Measurements from ENCODE around the gene ENPP6. TPM values are rescaled to one million over a fixed set of nuclear protein-coding genes. Genes with fewer than 3 reads are reported as not detected.
A peak's percentile ranks its signal among the peaks of the same experiment; 100 is the strongest.

ENPP6 gene
- total and polyA plus RNA-seq, 2 of the 13 experiments (the other 11 are each of a cell fraction or from before 2014, with no cell fraction given), result not detected

DNA sequence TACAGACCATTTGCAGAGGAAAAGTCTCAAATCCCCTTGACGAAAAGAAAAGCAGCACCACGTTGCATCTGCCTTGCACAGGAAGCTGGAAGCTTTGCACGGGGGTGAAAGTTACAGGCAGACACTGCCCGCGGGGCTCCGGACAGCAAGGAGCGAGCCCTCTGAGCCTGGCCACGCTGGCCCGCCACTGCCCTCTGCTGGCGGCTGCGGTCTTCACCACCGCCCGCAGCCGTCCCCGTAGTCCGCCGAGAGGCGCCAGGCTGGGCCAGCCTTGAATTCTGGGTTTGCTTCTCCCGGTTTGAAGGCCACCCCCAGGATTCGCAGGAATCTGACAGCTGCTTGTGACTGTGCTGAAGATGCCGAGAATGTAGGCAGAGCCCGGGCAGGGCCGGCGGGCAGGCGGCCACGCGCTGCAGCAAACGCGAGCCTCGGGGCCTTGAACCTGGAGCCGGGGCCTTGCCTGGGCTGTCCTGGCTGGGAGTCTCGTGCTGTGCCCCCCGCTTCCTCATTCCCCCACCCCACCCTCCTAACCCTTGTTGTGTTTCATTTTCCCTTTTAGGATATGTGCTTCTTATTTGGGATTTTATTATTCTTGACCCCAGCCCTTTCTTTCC, 49.2 kb downstream of the ENPP6 start:
- no peaks in the 10 kb centered on the region for H3K4me1 ChIP-seq (ENCODE audit: insufficient read depth, low read length)
- CTCF ChIA-PET (ENCODE audit: low intra/inter-chr PET ratio, low total read pairs), result interaction anchor here (3.5 kb wide), 1 partner anchor 329 kb away, joined by 54 read pairs; no protein-coding TSS in a partner anchor
- TF ChIP-seq HMGA1 (CRISPR knock-in tag; conservative IDR thresholded peaks at IDR 0.05) (no peak), RXRB (CRISPR knock-in tag; IDR thresholded peaks at IDR 0.05; ENCODE audit: borderline replicate concordance) (0 out of 2 replicates have a peak, but pooled peaks have one; percentile 20), REPIN1 (CRISPR knock-in tag; IDR thresholded peaks at IDR 0.05; ENCODE audit: borderline replicate concordance, low read depth) (peak; percentile 42; the same call in 1 of the 2 replicates), RAD21 (CRISPR knock-in tag; IDR thresholded peaks at IDR 0.05) (peak; percentile 96), XRCC5 (optimal IDR thresholded peaks at IDR 0.05; ENCODE audit: low read length) (peak; percentile 56), ZNF331 (CRISPR knock-in tag; IDR thresholded peaks at IDR 0.05) (0 out of 2 replicates have a peak, but pooled peaks have one; percentile 33), GATA4 (IDR thresholded peaks at IDR 0.05; ENCODE audit: borderline replicate concordance, low read depth) (no peak), NCOA2 (CRISPR knock-in tag; IDR thresholded peaks at IDR 0.05) (no peak), TEAD3 (CRISPR knock-in tag; optimal IDR thresholded peaks at IDR 0.05; ENCODE audit: borderline replicate concordance) (peak; percentile 33), ZNF768 (CRISPR knock-in tag; IDR thresholded peaks at IDR 0.05) (peak; percentile 48; the same call in 1 of the 2 replicates), ZFY (CRISPR knock-in tag; IDR thresholded peaks at IDR 0.05) (no peak), BCL6 (CRISPR knock-in tag; IDR thresholded peaks at IDR 0.05) (0 out of 2 replicates have a peak, but pooled peaks have one; percentile 28), SMAD3 (CRISPR knock-in tag; IDR thresholded peaks at IDR 0.05) (0 out of 2 replicates have a peak, but pooled peaks have one; percentile 28), SMC3 (IDR thresholded peaks at IDR 0.05; ENCODE audit: low read length) (peak; percentile 34; the same call in 1 of the 2 replicates), TSC22D2 (CRISPR knock-in tag; IDR thresholded peaks at IDR 0.05; ENCODE audit: borderline replicate concordance) (0 out of 2 replicates have a peak, but pooled peaks have one; percentile 66), ZNF382 (CRISPR knock-in tag; IDR thresholded peaks at IDR 0.05; ENCODE audit: borderline replicate concordance) (no peak), ZSCAN25 (CRISPR knock-in tag; IDR thresholded peaks at IDR 0.05) (peak; percentile 35)
- TF ChIP-seq, protein P1, sequence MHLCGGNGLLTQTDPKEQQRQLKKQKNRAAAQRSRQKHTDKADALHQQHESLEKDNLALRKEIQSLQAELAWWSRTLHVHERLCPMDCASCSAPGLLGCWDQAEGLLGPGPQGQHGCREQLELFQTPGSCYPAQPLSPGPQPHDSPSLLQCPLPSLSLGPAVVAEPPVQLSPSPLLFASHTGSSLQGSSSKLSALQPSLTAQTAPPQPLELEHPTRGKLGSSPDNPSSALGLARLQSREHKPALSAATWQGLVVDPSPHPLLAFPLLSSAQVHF (CRISPR knock-in tag; IDR thresholded peaks at IDR 0.05), result no peak
- TF ChIP-seq, protein P2, sequence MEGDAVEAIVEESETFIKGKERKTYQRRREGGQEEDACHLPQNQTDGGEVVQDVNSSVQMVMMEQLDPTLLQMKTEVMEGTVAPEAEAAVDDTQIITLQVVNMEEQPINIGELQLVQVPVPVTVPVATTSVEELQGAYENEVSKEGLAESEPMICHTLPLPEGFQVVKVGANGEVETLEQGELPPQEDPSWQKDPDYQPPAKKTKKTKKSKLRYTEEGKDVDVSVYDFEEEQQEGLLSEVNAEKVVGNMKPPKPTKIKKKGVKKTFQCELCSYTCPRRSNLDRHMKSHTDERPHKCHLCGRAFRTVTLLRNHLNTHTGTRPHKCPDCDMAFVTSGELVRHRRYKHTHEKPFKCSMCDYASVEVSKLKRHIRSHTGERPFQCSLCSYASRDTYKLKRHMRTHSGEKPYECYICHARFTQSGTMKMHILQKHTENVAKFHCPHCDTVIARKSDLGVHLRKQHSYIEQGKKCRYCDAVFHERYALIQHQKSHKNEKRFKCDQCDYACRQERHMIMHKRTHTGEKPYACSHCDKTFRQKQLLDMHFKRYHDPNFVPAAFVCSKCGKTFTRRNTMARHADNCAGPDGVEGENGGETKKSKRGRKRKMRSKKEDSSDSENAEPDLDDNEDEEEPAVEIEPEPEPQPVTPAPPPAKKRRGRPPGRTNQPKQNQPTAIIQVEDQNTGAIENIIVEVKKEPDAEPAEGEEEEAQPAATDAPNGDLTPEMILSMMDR (CRISPR knock-in tag; IDR thresholded peaks at IDR 0.05), result peak; percentile 95
- TF ChIP-seq, protein P3, sequence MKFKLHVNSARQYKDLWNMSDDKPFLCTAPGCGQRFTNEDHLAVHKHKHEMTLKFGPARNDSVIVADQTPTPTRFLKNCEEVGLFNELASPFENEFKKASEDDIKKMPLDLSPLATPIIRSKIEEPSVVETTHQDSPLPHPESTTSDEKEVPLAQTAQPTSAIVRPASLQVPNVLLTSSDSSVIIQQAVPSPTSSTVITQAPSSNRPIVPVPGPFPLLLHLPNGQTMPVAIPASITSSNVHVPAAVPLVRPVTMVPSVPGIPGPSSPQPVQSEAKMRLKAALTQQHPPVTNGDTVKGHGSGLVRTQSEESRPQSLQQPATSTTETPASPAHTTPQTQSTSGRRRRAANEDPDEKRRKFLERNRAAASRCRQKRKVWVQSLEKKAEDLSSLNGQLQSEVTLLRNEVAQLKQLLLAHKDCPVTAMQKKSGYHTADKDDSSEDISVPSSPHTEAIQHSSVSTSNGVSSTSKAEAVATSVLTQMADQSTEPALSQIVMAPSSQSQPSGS (CRISPR knock-in tag; IDR thresholded peaks at IDR 0.05), result 0 out of 2 replicates have a peak, but pooled peaks have one; percentile 21
- TF ChIP-seq, protein P4, sequence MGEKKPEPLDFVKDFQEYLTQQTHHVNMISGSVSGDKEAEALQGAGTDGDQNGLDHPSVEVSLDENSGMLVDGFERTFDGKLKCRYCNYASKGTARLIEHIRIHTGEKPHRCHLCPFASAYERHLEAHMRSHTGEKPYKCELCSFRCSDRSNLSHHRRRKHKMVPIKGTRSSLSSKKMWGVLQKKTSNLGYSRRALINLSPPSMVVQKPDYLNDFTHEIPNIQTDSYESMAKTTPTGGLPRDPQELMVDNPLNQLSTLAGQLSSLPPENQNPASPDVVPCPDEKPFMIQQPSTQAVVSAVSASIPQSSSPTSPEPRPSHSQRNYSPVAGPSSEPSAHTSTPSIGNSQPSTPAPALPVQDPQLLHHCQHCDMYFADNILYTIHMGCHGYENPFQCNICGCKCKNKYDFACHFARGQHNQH (CRISPR knock-in tag; IDR thresholded peaks at IDR 0.05), result peak; percentile 32; the same call in 1 of the 2 replicates

More for the DNA sequence above, 49.2 kb downstream of the ENPP6 start:
- Histone ChIP-seq H3K4me2 (ENCODE audit: low read depth, low read length) (no peak overlapping the region), H3K9ac (ENCODE audit: insufficient read depth, low read depth, low read length) (no peak overlapping the region), H3K36me3 (replicated peaks in 1 of 2; ENCODE audit: control insufficient read depth in 1 of 2, insufficient read depth in 2 of 2, low read length in 2 of 2) (no peaks in the 10 kb centered on the region), H2AFZ (ENCODE audit: low read length) (no peak overlapping the region), H3K79me2 (ENCODE audit: insufficient read depth, low read length) (no peaks in the 10 kb centered on the region), H3K9me3 (ENCODE audit: low read length) (no peaks in the 10 kb centered on the region), H4K20me1 (ENCODE audit: insufficient read depth, low read length) (no peaks in the 10 kb centered on the region), H3K27ac (ENCODE audit: extremely low read length, insufficient read depth, low read length) (no peak overlapping the region), H3K4me3 (replicated peaks in 1 of 3; ENCODE audit: insufficient read depth in 1 of 3, low read depth in 2 of 3, low read length in 3 of 3) (no peak overlapping the region), H3K27me3 (ENCODE audit: control insufficient read depth in 1 of 2, insufficient read depth in 2 of 2, low read length in 2 of 2) (peaks cover 0 to 8% of the 10 kb centered on the region in 2 experiments; a peak in 2 of 5 replicates)
- 58% methylated on average over 16 of the region's 33 CpGs for WGBS (ENCODE audit: low lambda C conversion rate)
- ATAC-seq (peak; percentile 98), FAIRE-seq (peak; percentile 28), DNase-seq (ENCODE audit: low spot score) (peak; percentile 26)
- in situ Hi-C loops (cut with HindIII; ENCODE audit: extremely low pct_ligation_motif_present, low pct_unique_long_range_greater_than_20kb), result loop anchor here (5.0 kb wide), 1 partner anchor 326 kb away; no protein-coding TSS in a partner anchor
- intact Hi-C loops (cut with micrococcal nuclease; ENCODE audit: unreplicated experiment), result loop anchor here (1.0 kb wide), 2 partner anchors 82 to 328 kb away; no protein-coding TSS in a partner anchor
- POLR2A ChIA-PET, result no interaction called here
- BruUV-seq (replicated peaks), result no TSS peak

Measured in HepG2 (cell line).